Thoracic aorta (tissue), 2 donors: ENCODE measurements around the gene ZFR. TPM values are rescaled to one million over a fixed set of nuclear protein-coding genes. Genes with fewer than 3 reads are reported as not detected.
"Not testable (repeated sequence)": the region's sequence is repeated elsewhere in the genome, so short reads cannot be mapped to it uniquely, and the experiment has no call there.

Source experiments
- ATAC-seq: fragments of 150-250 bp; one replicate; pipeline ENCODE4 v1.8.0; 2017; ENCODE audit warnings: low read depth; ENCODE audit not compliant: insufficient number of reproducible peaks, low FRiP score
- DNase-seq: peaks from one replicate; pipeline ENCODE4 v3.0.0-alpha.2; 2020; ENCODE audit warnings: low spot score
- H3K27ac ChIP-seq, 2 donors: fragments of 200-600 bp; sonication (generic); 1 replicate in 1 of 2; 2 replicates in 1 of 2; pipeline ENCODE4 v1.5.1; 2016; ENCODE audit warnings: mild to moderate bottlenecking in 2 of 2, moderate library complexity in 2 of 2
- H3K27me3 ChIP-seq: fragments of 200-600 bp; sonication (generic); replicated peaks from 2 replicates; pipeline ENCODE4 v1.6.0; 2016; ENCODE audit warnings: mild to moderate bottlenecking; ENCODE audit not compliant: insufficient read depth
- H3K36me3 ChIP-seq: fragments of 200-600 bp; sonication (generic); one replicate; pipeline ENCODE4 v1.5.1; 2016
- H3K4me1 ChIP-seq, 2 donors: fragments of 200-600 bp; sonication (generic); 1 replicate in 1 of 2; 2 replicates in 1 of 2; pipeline versions ENCODE4 v1.5.1 to v1.6.0; 2016; ENCODE audit warnings: low read depth in 2 of 2, mild to moderate bottlenecking in 1 of 2; ENCODE audit not compliant: control insufficient read depth in 1 of 2
- H3K4me3 ChIP-seq: fragments of 200-600 bp; sonication (generic); 2 replicates; pipeline ENCODE4 v1.5.1; 2016; ENCODE audit warnings: mild to moderate bottlenecking
- H3K9me3 ChIP-seq: fragments of 200-600 bp; sonication (generic); 2 replicates; pipeline ENCODE4 v1.5.1; 2016
- CTCF ChIP-seq: fragments of 200-600 bp; sonication (generic); IDR thresholded peaks from one replicate; pipeline ENCODE4 v1.5.1; 2019; ENCODE audit warnings: antibody characterized with exemption
- total RNA-seq, 2 donors: library from RNA; depleted of rRNA; stranded (reverse); fragments of >200 nt; gene quantifications; one replicate each; pipeline versions ENCODE4 v1.1.0 to v1.2.3, GENCODE V29; 2016

The ZFR gene
- total RNA-seq, 2 donors from 2014 or later: 54.2 to 78.6 TPM

- H3K4me1 ChIP-seq: no peaks in the 10 kb centered on the region
- H3K9me3 ChIP-seq: no peaks in the 10 kb centered on the region
- TF ChIP-seq CTCF: no peak
- no peak overlapping the region for H3K27ac ChIP-seq
- H3K27me3 ChIP-seq: no peaks in the 10 kb centered on the region
- no peak for DNase-seq
- peaks cover 8% of the 10 kb centered on the region for H3K36me3 ChIP-seq
- no peak for ATAC-seq
- H3K4me3 ChIP-seq: no peak overlapping the region
Observed at GRCh38 chr5:32378966-32379365, 65.6 kb downstream of the ZFR start.

DNA sequence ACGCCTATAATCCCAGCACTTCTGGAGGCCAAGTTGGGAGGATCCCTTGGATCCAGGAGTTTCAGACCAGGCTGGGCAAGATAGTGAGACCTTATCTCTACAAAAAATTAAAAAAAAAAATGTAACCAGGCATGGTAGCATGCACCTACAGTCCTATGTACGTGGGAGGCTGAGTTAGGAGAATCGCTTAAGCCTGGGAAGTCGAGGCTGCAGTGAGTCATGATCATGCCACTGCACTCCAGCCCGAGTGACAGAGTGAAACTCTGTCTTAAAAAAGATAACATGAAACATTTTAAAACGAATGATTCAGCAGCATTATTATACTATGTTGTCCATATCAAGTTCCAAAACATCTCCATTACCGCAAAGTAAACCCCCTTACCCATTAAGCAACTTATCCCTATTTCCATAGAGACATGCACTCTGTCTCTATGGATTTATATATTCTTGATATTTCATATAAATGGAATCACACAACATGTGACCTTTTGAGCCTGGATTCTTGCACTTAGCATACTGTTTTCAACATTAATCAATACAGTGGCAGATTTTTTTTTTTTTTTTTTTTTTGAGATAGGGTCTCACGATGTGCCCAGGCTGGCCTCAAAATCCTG, 74.9 kb downstream of the ZFR start:
- Histone ChIP-seq H3K4me1 (no peaks in the 10 kb centered on the region), H3K27me3 (no peaks in the 10 kb centered on the region), H3K27ac (no peak overlapping the region), H3K4me3 (no peak overlapping the region), H3K9me3 (no peaks in the 10 kb centered on the region), H3K36me3 (peaks cover 15% of the 10 kb centered on the region)
- no peak for TF ChIP-seq CTCF
- ATAC-seq (no peak), DNase-seq (no peak)

GRCh38 chr5:32369032-32369431, 75.5 kb downstream of the ZFR start:
- Histone ChIP-seq H3K4me1 (no peaks in the 10 kb centered on the region), H3K4me3 (no peak overlapping the region), H3K9me3 (no peaks in the 10 kb centered on the region), H3K27me3 (no peaks in the 10 kb centered on the region), H3K36me3 (peaks cover 15% of the 10 kb centered on the region), H3K27ac (no peak overlapping the region)
- DNase-seq (no peak), ATAC-seq (no peak)
- no peak for TF ChIP-seq CTCF

DNA sequence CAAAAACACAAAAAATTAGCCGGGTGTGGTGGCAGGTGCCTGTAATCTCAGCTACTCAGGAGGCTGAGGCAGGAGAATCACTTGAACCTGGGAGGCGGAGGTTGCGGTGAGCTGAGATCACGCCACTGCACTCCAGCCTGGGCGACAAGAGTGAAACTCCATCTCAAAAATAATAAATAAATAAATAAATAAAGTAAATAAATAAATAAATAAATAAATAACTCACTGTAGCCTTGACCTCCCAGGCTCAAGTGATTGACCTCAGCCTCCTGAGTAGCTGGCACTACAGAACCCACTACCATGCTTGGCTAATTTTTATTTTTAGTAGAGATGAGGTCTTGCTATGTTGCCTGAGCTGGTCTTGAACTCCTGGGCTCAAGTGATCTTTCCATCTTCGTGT, 77.3 kb downstream of the ZFR start:
- not testable (repeated sequence) for H3K36me3 ChIP-seq

DNA sequence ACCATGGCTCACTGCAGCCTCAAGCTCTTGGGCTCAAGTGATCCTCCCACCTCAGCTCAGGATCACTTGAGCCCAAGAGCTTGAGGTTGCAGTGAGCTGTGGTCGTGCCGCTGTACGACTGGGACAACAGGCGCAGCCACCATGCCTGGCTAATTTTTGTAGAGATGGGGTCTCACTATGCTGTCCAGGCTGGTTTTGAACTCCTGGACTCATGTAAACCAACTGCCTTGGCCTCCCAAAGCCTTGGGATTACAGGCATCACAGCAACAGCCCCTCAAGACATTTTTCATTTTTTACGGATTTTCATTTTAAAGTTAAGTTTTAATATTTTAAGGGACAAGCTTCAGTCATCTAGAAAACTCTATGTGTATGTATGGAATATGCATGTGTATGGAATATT, 78.9 kb downstream of the ZFR start:
- no peak overlapping the region for H3K4me3 ChIP-seq
- H3K27ac ChIP-seq: no peak overlapping the region
- H3K9me3 ChIP-seq: no peaks in the 10 kb centered on the region
- TF ChIP-seq CTCF: no peak
- peaks cover 4% of the 10 kb centered on the region for H3K36me3 ChIP-seq
- H3K27me3 ChIP-seq: no peaks in the 10 kb centered on the region
- DNase-seq (no peak), ATAC-seq (no peak)
- no peaks in the 10 kb centered on the region for H3K4me1 ChIP-seq

More for the DNA sequence above, 77.3 kb downstream of the ZFR start:
- not testable (repeated sequence) for ATAC-seq, H3K4me3 ChIP-seq, H3K27me3 ChIP-seq, H3K27ac ChIP-seq, H3K4me1 ChIP-seq, H3K9me3 ChIP-seq, DNase-seq

- Histone ChIP-seq H3K4me1 (no peaks in the 10 kb centered on the region), H3K27ac (no peak overlapping the region), H3K4me3 (no peak overlapping the region), H3K9me3 (no peaks in the 10 kb centered on the region), H3K36me3 (peaks cover 4% of the 10 kb centered on the region), H3K27me3 (no peaks in the 10 kb centered on the region)
- DNase-seq (no peak), ATAC-seq (no peak)
- TF ChIP-seq CTCF: no peak
Observed at GRCh38 chr5:32363030-32363429, 81.5 kb downstream of the ZFR start.
